A549 treated with RU486 at 1 μM for 4 hours (cell line): ENCODE data around the gene RPAIN. TPM values are rescaled to one million over a fixed set of nuclear protein-coding genes. Genes with fewer than 3 reads are reported as not detected.

Experiments
- total RNA-seq: library from RNA; stranded (reverse); fragments of 200-300 nt; extraction: Qiagen RNA extraction; gene quantifications from 5 replicates; pipeline ENCODE4 v1.2.3, GENCODE V29; 2022; ENCODE audit warnings: low read depth

RPAIN gene, protein sequence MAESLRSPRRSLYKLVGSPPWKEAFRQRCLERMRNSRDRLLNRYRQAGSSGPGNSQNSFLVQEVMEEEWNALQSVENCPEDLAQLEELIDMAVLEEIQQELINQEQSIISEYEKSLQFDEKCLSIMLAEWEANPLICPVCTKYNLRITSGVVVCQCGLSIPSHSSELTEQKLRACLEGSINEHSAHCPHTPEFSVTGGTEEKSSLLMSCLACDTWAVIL
- total RNA-seq: 34.3 to 46.6 TPM (median 38.9 TPM) in 5 replicates

DNA sequence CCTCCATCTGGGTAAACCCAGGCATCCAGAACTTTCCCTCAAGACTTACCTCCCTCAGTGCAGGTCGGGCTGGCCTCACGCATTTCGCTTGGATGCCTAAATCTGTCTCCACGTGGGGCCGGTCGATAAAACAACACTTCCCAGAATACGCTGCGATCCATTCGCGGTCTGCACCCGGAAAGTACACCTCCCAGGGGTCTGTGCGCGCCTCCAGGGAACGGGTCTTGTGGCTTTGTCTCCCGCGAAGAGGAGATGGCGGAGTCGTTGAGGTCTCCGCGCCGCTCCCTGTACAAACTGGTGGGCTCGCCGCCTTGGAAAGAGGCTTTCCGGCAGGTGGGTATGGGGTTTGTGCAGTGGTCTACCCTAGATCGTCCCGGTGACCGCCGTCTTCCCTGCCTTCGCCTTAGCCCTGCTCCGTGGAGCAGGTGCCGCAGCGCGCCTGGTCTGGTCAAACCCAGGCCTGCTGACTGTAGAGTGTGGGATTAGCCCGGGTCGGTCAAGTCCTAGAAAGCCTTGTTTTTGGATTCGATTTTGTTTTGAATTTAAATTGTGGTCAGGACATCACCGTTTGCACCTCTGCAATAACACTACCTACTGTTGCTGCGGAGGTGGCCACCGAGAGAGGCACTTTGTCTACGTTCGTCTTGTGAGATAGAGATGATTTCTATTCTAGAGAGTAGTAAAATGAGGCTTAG is at the start of gene RPAIN:
Gene RPAIN, plus strand, starts transcription at position 224 of the 695 bp plus-strand sequence. Its CDS starts 29 bp downstream, at position 253.

DNA sequence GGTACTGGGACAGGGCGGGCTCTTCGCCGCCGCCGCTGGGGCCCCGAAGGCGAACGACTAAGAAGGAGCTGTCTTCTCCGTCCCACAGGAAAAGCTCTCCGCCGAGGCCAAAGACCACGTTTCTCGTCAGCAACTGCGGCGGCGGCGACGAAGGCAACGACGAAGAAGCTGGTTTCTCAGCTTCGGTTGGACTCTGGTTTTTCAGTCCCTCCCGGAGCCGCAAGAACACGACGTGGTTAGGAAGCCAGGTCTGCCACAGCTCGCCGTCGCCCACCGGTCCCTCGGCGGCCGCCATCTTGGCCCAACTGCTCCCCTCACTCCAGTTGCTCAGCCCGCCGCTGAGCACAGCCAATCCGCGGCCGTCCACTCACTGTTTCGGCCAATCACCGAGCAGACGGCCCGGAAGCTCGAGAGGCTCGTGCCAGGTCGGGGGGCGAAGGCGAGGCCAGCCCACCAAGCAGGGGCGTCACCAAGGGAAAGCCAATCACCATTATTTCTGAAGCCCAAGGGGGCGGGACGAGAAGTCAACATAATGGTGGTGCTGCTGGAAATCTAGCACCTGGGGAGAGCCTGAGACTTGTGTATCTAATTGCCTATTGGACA is 525 bp upstream of the RPAIN start, which contains the start of gene NUP88:
Gene NUP88, minus strand, starts transcription at position 307 of the 603 bp plus-strand sequence. Its CDS starts 12 bp downstream, at position 295.

DNA sequence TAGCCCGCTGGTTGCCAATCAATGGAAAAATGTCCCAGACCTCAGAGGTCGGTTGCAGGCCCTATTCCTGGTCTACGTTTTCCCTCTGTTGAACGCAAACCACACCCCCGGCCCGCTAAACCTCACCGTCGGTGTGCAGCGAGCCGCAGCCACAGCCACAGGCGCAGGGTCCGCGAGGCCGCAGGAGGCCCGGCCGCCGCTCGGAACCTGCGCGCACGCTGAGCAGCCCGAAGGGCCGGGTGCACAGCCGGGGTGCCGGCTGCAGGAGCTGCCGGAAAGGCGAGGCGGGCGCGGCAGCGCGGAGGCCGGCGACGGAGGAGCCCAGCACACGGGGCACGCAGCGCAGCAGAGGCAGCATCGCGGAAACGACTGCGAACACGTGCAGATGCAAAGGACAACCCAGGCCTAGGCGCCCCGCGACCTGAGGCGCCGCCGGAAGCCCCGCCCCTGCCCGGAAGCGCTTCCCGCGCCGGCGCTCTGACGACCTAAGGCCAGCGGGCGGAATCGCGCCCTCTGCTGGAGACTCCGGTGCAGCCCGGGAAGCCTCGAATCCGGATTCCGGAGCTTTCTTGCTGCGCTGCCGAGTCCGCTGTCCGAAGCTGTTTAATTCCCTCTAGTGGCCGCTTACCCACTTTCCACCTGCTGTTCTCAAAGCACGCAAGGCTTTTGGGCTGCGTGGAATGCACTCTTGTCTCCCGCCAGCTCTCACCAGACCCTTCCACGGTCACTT is 18.9 kb downstream of the RPAIN start, which contains the start of gene C1QBP:
Gene C1QBP, minus strand, starts transcription at position 440 of the 730 bp plus-strand sequence. Its CDS starts 82 bp downstream, at position 358.

Other genes with a start within 250 kb of the RPAIN start
- 0.90 to 1.9 TPM (median 1.6 TPM) in 5 replicates for gene ZNF594, start 228.3 kb upstream of the RPAIN start, total RNA-seq
- not detected in 5 replicates for gene SCIMP, start 185.3 kb upstream of the RPAIN start, total RNA-seq
- gene RABEP1, start 137.9 kb upstream of the RPAIN start, total RNA-seq: 38.7 to 47.0 TPM (median 42.5 TPM) in 5 replicates
- 82.9 to 123 TPM (median 93.9 TPM) in 5 replicates for gene NUP88, start 520 bp upstream of the RPAIN start, total RNA-seq
- gene C1QBP, start 19.0 kb downstream of the RPAIN start, total RNA-seq: 528 to 692 TPM (median 587 TPM) in 5 replicates
- gene DHX33, start 48.8 kb downstream of the RPAIN start, total RNA-seq: 22.2 to 31.3 TPM (median 29.0 TPM) in 5 replicates
- gene DERL2, start 66.0 kb downstream of the RPAIN start, total RNA-seq: 96.5 to 111 TPM (median 103 TPM) in 5 replicates
- 9.6 to 20.3 TPM (median 18.0 TPM) in 5 replicates for gene MIS12, start 66.4 kb downstream of the RPAIN start, total RNA-seq
- gene NLRP1, start 164.3 kb downstream of the RPAIN start, total RNA-seq: 2.4 to 4.9 TPM (median 2.8 TPM) in 5 replicates